SW480 (cell line): ENCODE measurements around the gene GRID1.
"Not testable (repeated sequence)": the region's sequence is repeated elsewhere in the genome, so short reads cannot be mapped to it uniquely, and the experiment has no call there.

Experiments used
- DNase-seq: peaks from one replicate; pipeline ENCODE4 v3.0.0-alpha.2; 2016; ENCODE audit warnings: low spot score

Gene GRID1

GRCh38 chr10:85719408-85719807 is 647.2 kb downstream of the GRID1 start:
- DNase-seq = no peak

- no peak for DNase-seq
Observed at GRCh38 chr10:85713885-85714284, 652.7 kb downstream of the GRID1 start.

- DNase-seq = no peak
Observed at GRCh38 chr10:85702768-85703167, 663.8 kb downstream of the GRID1 start.

GRCh38 chr10:85699066-85699465 is 667.5 kb downstream of the GRID1 start:
- DNase-seq = not testable (repeated sequence)

GRCh38 chr10:85696893-85697292 is 669.7 kb downstream of the GRID1 start:
- DNase-seq = no peak

GRCh38 chr10:85682621-85683020 is 684.0 kb downstream of the GRID1 start:
- DNase-seq = no peak

GRCh38 chr10:85679710-85680109 is 686.9 kb downstream of the GRID1 start:
- no peak for DNase-seq

GRCh38 chr10:85679061-85679460 is 687.5 kb downstream of the GRID1 start:
- no peak for DNase-seq

GRCh38 chr10:85674851-85675250 is 691.7 kb downstream of the GRID1 start:
- no peak for DNase-seq

GRCh38 chr10:85673270-85673669 is 693.3 kb downstream of the GRID1 start:
- DNase-seq = no peak

- DNase-seq = no peak
Observed at GRCh38 chr10:85671530-85671929, 695.1 kb downstream of the GRID1 start.

GRCh38 chr10:85668522-85668921 is 698.1 kb downstream of the GRID1 start:
- no peak for DNase-seq

- DNase-seq = no peak
Observed at GRCh38 chr10:85667638-85668233, 698.9 kb downstream of the GRID1 start.

- no peak for DNase-seq
Observed at GRCh38 chr10:85666987-85667386, 699.6 kb downstream of the GRID1 start.

- DNase-seq = no peak
Observed at GRCh38 chr10:85666102-85666501, 700.5 kb downstream of the GRID1 start.

GRCh38 chr10:85665681-85666080 is 700.9 kb downstream of the GRID1 start:
- DNase-seq = no peak

GRCh38 chr10:85665078-85665477 is 701.5 kb downstream of the GRID1 start:
- DNase-seq = no peak

- no peak for DNase-seq
Observed at GRCh38 chr10:85661123-85661522, 705.5 kb downstream of the GRID1 start.

- DNase-seq = no peak
Observed at GRCh38 chr10:85659331-85659730, 707.3 kb downstream of the GRID1 start.

GRCh38 chr10:85658518-85658917 is 708.1 kb downstream of the GRID1 start:
- no peak for DNase-seq

- DNase-seq = no peak
Observed at GRCh38 chr10:85657476-85658113, 709.0 kb downstream of the GRID1 start.

- DNase-seq = no peak
Observed at GRCh38 chr10:85655411-85655810, 711.2 kb downstream of the GRID1 start.

GRCh38 chr10:85651497-85651882 is 715.1 kb downstream of the GRID1 start:
- no peak for DNase-seq
